GM23248 (cell line): ENCODE data around the gene PRICKLE1. TPM values are rescaled to one million over a fixed set of nuclear protein-coding genes. Genes with fewer than 3 reads are reported as not detected.

Experiments
- DNase-seq: peaks from one replicate; pipeline ENCODE4 v3.0.0-alpha.2; 2015
- H2AFZ ChIP-seq: fragments of 200-600 bp; sonication (generic); 2 replicates; pipeline ENCODE4 v1.6.1; 2016; ENCODE audit warnings: antibody characterized with exemption
- H3F3A ChIP-seq: fragments of 200-600 bp; sonication (generic); 2 replicates; pipeline ENCODE4 v1.6.1; 2016; ENCODE audit warnings: mild to moderate bottlenecking, antibody characterized with exemption, mixed run types; ENCODE audit not compliant: insufficient read depth
- H3K27ac ChIP-seq: fragments of 200-600 bp; sonication (generic); 2 replicates; pipeline ENCODE4 v1.5.1; 2016; ENCODE audit warnings: mild to moderate bottlenecking
- H3K27me3 ChIP-seq: fragments of 200-600 bp; sonication (generic); replicated peaks from 2 replicates; pipeline ENCODE4 v1.6.1; 2016; ENCODE audit warnings: mild to moderate bottlenecking; ENCODE audit not compliant: insufficient read depth
- H3K36me3 ChIP-seq: fragments of 200-600 bp; sonication (generic); 2 replicates; pipeline ENCODE4 v1.6.1; 2016; ENCODE audit warnings: low read depth, mild to moderate bottlenecking
- H3K4me1 ChIP-seq: fragments of 200-600 bp; sonication (generic); 2 replicates; pipeline ENCODE4 v1.6.1; 2016; ENCODE audit warnings: mild to moderate bottlenecking; ENCODE audit not compliant: insufficient read depth
- H3K4me2 ChIP-seq: fragments of 200-600 bp; sonication (generic); one replicate; pipeline ENCODE4 v1.6.1; 2016; ENCODE audit warnings: mild to moderate bottlenecking; ENCODE audit not compliant: unreplicated experiment
- H3K4me3 ChIP-seq: fragments of 200-600 bp; sonication (generic); 2 replicates; pipeline ENCODE4 v1.5.1; 2016; ENCODE audit warnings: mild to moderate bottlenecking
- H3K79me2 ChIP-seq: fragments of 200-600 bp; sonication (generic); 2 replicates; pipeline ENCODE4 v1.6.1; 2016; ENCODE audit warnings: mild to moderate bottlenecking; ENCODE audit not compliant: insufficient read depth
- H3K9ac ChIP-seq: fragments of 200-600 bp; sonication (generic); 2 replicates; pipeline ENCODE4 v1.6.1; 2016; ENCODE audit warnings: mild to moderate bottlenecking
- H3K9me2 ChIP-seq: fragments of 200-600 bp; sonication (generic); 2 replicates; pipeline ENCODE4 v1.6.1; 2016; ENCODE audit warnings: mixed run types, mild to moderate bottlenecking, moderate library complexity; ENCODE audit not compliant: insufficient read depth
- H3K9me3 ChIP-seq: fragments of 200-600 bp; sonication (generic); one replicate; pipeline ENCODE4 v1.6.1; 2017; ENCODE audit warnings: low read depth
- H4K20me1 ChIP-seq: fragments of 200-600 bp; sonication (generic); 2 replicates; pipeline ENCODE4 v1.6.0; 2016; ENCODE audit not compliant: insufficient read depth
- EZH2 ChIP-seq: fragments of 200-600 bp; sonication (generic); IDR thresholded peaks from 2 replicates; pipeline ENCODE4 v1.6.1; 2018; ENCODE audit warnings: antibody characterized with exemption, mild to moderate bottlenecking; ENCODE audit not compliant: insufficient read depth, poor library complexity, severe bottlenecking
- EZH2phosphoT487 ChIP-seq: fragments of 200-600 bp; sonication (generic); IDR thresholded peaks from 2 replicates; pipeline ENCODE4 v1.6.1; 2018; ENCODE audit warnings: antibody characterized with exemption, moderate library complexity, mild to moderate bottlenecking, low read depth; ENCODE audit not compliant: insufficient read depth
- WGBS, 2 experiments: methylation state at CpG; one replicate each; pipeline ENCODE4 v1.1.6; 2015 to 2017; ENCODE audit warnings: low lambda C conversion rate in 2 of 2, low coverage in 1 of 2; ENCODE audit errors: missing lambda C conversion rate in 2 of 2; 5-methylcytosine and 5-hydroxymethylcytosine counted together
- in situ Hi-C: fragments of 300-500 bp; cut with MboI; formaldehyde crosslinking; loops from 2 replicates; pipeline ENCODE4 v1.15.0; 2020
- polyA plus RNA-seq: library from polyadenylated mRNA; unstranded; fragments of >200 nt; fragmentation: Nextera tagmentation; extraction: Ambion mirVana; gene quantifications from 2 replicates; pipeline ENCODE4 v1.2.1, GENCODE V29; 2016
- small RNA-seq: library from RNA; depleted of rRNA; stranded (forward); fragments of <200 nt; gene quantifications from one replicate; pipeline ENCODE3, GENCODE V24; 2014; ENCODE audit warnings: low read depth, low replicate concordance
- total RNA-seq: library from RNA; depleted of rRNA; stranded (reverse); fragments of >200 nt; shearing (Covaris generic); gene quantifications from 2 replicates; pipeline ENCODE4 v1.2.3, GENCODE V29; 2014

PRICKLE1 gene
- total and polyA plus RNA-seq, 2 experiments from 2014 or later: 12.9 to 25.7 TPM

GRCh38 chr12:42407306-42407705, 182.2 kb downstream of the PRICKLE1 start:
- peaks cover 4% of the 10 kb centered on the region; the same call in 1 of the 2 replicates for H3K79me2 ChIP-seq
- in situ Hi-C loops: no loop called here
- H3K4me2 ChIP-seq: no peak overlapping the region
- H3K4me1 ChIP-seq: no peaks in the 10 kb centered on the region
- peaks cover 6% of the 10 kb centered on the region; the same call in 1 of the 2 replicates for H3F3A ChIP-seq
- peak; percentile 18 for DNase-seq
- H3K9me3 ChIP-seq: no peaks in the 10 kb centered on the region
- no peak for TF ChIP-seq EZH2
- no peak for TF ChIP-seq EZH2phosphoT487
- H2AFZ ChIP-seq: no peak overlapping the region
- H3K36me3 ChIP-seq: peaks cover under 1% of the 10 kb centered on the region; the same call in 1 of the 2 replicates
- no peak overlapping the region for H3K9ac ChIP-seq
- no peaks in the 10 kb centered on the region for H3K9me2 ChIP-seq
- H3K27ac ChIP-seq: no peak overlapping the region
- no peak overlapping the region for H3K4me3 ChIP-seq
- H3K27me3 ChIP-seq: no peaks in the 10 kb centered on the region
- no peaks in the 10 kb centered on the region for H4K20me1 ChIP-seq
- WGBS, 2 experiments: 95 to 100% methylated on average over 1 of the region's 1 CpG

Small RNA genes within 50 kb of the gene (small RNA-seq; reads per million reads assigned to genes)
- gene AC079600.1 (not detected), gene AC079600.2 (not detected), gene RF00019 (not detected)
